HepG2 (cell line): ENCODE measurements around the gene MTHFD1L. TPM values are rescaled to one million over a fixed set of nuclear protein-coding genes. Genes with fewer than 3 reads are reported as not detected.

Experiments used
- DR1 ChIP-seq: sonication (generic); formaldehyde crosslinking; IDR thresholded peaks from 2 replicates; pipeline ENCODE4 v1.8.0; 2021; ENCODE audit warnings: mild to moderate bottlenecking, missing genetic modification reagents, inconsistent platforms
- GFI1 ChIP-seq: sonication (generic); formaldehyde crosslinking; IDR thresholded peaks from 2 replicates; pipeline ENCODE4 v1.5.0; 2020; ENCODE audit warnings: missing genetic modification reagents, mild to moderate bottlenecking, borderline replicate concordance
- POLR2AphosphoS2 ChIP-seq: IDR thresholded peaks from 2 replicates; pipeline ENCODE4 v1.6.1; 2011; ENCODE audit warnings: low read depth, low read length, improper control_type of control experiment
- SKI ChIP-seq: fragments of 450-650 bp; IDR thresholded peaks from one replicate; pipeline ENCODE4 v1.6.1; 2018; ENCODE audit warnings: mild to moderate bottlenecking; ENCODE audit not compliant: partially characterized antibody
- YY1 ChIP-seq: IDR thresholded peaks from 2 replicates; pipeline ENCODE4 v1.6.1; 2011; ENCODE audit warnings: low read length, low read depth, moderate library complexity, mild to moderate bottlenecking; ENCODE audit not compliant: insufficient read depth, insufficient replicate concordance
- ZNF543 ChIP-seq: sonication (generic); formaldehyde crosslinking; IDR thresholded peaks from 2 replicates; pipeline ENCODE4 v1.4.0; 2020; ENCODE audit warnings: mild to moderate bottlenecking, missing genetic modification reagents
- polyA plus RNA-seq, 8 experiments: library from polyadenylated mRNA; depleted of rRNA in 3 of 8; stranded (reverse) in 7 of 8; unstranded in 1 of 8; fragments of >200 nt; fragmentation: Illumina TruSeq in 4 of 8; extraction: Trizol in 4 of 8; gene quantifications; 2 replicates each; pipeline versions ENCODE4 v1.2.1 to v1.2.3, GENCODE V29; 2011 to 2016; ENCODE audit warnings: low read depth in 4 of 8, missing spikeins in 1 of 8, mixed read lengths in 1 of 8; ENCODE audit not compliant: insufficient read depth in 1 of 8
- total RNA-seq, 5 experiments: library from RNA; depleted of rRNA; stranded (reverse); fragments of >200 nt; fragmentation: Illumina TruSeq; extraction: Trizol; gene quantifications; 2 replicates each; pipeline ENCODE4 v1.2.3, GENCODE V29; 2016; ENCODE audit warnings: low read depth in 1 of 5
- TF ChIP-seq, protein P1 (sequence below): sonication (generic); formaldehyde crosslinking; IDR thresholded peaks from 2 replicates; pipeline ENCODE4 v1.5.1; 2020; ENCODE audit warnings: missing genetic modification reagents, mild to moderate bottlenecking, borderline replicate concordance
- TF ChIP-seq, protein P2 (sequence below): sonication (generic); formaldehyde crosslinking; IDR thresholded peaks from one replicate; pipeline ENCODE4 v1.5.1; 2020; ENCODE audit warnings: mild to moderate bottlenecking, missing genetic modification reagents; ENCODE audit errors: not compliant biosample characterization
- TF ChIP-seq, protein P3 (sequence below), 2 experiments: fragments of 450-650 bp in 1 of 2; sonication (generic) in 1 of 2; formaldehyde crosslinking in 1 of 2; IDR thresholded peaks; 2 replicates each; pipeline versions ENCODE4 v1.6.1 to v1.8.0; 2016 to 2022; ENCODE audit warnings: antibody characterized with exemption in 1 of 2, mild to moderate bottlenecking in 1 of 2, missing genetic modification reagents in 1 of 2

Gene MTHFD1L
- total and polyA plus RNA-seq, 2 of the 13 experiments (the other 11 are each of a cell fraction or from before 2014, with no cell fraction given) = 24.0 to 39.6 TPM

DNA sequence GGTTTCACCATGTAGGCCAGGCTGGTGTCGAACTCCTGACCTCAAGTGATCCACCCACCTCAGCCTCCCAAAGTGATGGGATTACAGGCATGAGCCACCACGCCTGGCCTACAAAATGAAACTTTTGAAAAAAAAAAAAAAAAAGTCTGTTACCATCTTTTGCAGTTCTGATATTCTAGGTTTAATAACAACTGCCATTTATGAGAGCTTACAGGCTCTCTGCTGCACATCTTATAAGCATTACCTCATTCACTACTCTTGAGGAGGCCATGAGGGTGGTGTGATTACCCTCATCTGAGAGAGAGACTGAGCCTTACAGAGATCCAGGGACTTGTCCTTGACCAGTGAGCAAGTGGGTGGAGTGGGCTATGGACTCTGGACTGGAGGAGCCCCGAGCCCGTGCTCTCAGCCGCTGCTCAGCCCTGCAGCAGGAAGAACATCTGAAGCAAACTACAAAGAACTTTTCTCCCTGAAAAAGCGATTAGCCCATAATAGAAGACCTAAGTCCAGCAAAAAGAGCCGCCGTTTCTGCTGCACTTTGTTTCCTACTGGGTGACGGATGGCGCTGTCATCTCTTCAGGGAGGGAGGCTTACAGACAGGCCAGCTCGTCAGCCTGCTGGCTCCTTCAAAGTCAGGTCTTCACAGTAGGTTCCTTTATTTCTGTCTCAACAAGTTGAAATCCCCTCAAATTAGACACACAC is 254.5 kb downstream of the MTHFD1L start (continued):
- TF ChIP-seq YY1 (peak; percentile 32), POLR2AphosphoS2 (no peak), DR1 (CRISPR knock-in tag) (no peak), GFI1 (CRISPR knock-in tag) (peak; percentile 87), SKI (peak; percentile 79), ZNF543 (CRISPR knock-in tag) (0 out of 2 replicates have a peak, but pooled peaks have one; percentile 57)
- TF ChIP-seq, protein P1, sequence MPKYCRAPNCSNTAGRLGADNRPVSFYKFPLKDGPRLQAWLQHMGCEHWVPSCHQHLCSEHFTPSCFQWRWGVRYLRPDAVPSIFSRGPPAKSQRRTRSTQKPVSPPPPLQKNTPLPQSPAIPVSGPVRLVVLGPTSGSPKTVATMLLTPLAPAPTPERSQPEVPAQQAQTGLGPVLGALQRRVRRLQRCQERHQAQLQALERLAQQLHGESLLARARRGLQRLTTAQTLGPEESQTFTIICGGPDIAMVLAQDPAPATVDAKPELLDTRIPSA (CRISPR knock-in tag) = no peak
- TF ChIP-seq, protein P2, sequence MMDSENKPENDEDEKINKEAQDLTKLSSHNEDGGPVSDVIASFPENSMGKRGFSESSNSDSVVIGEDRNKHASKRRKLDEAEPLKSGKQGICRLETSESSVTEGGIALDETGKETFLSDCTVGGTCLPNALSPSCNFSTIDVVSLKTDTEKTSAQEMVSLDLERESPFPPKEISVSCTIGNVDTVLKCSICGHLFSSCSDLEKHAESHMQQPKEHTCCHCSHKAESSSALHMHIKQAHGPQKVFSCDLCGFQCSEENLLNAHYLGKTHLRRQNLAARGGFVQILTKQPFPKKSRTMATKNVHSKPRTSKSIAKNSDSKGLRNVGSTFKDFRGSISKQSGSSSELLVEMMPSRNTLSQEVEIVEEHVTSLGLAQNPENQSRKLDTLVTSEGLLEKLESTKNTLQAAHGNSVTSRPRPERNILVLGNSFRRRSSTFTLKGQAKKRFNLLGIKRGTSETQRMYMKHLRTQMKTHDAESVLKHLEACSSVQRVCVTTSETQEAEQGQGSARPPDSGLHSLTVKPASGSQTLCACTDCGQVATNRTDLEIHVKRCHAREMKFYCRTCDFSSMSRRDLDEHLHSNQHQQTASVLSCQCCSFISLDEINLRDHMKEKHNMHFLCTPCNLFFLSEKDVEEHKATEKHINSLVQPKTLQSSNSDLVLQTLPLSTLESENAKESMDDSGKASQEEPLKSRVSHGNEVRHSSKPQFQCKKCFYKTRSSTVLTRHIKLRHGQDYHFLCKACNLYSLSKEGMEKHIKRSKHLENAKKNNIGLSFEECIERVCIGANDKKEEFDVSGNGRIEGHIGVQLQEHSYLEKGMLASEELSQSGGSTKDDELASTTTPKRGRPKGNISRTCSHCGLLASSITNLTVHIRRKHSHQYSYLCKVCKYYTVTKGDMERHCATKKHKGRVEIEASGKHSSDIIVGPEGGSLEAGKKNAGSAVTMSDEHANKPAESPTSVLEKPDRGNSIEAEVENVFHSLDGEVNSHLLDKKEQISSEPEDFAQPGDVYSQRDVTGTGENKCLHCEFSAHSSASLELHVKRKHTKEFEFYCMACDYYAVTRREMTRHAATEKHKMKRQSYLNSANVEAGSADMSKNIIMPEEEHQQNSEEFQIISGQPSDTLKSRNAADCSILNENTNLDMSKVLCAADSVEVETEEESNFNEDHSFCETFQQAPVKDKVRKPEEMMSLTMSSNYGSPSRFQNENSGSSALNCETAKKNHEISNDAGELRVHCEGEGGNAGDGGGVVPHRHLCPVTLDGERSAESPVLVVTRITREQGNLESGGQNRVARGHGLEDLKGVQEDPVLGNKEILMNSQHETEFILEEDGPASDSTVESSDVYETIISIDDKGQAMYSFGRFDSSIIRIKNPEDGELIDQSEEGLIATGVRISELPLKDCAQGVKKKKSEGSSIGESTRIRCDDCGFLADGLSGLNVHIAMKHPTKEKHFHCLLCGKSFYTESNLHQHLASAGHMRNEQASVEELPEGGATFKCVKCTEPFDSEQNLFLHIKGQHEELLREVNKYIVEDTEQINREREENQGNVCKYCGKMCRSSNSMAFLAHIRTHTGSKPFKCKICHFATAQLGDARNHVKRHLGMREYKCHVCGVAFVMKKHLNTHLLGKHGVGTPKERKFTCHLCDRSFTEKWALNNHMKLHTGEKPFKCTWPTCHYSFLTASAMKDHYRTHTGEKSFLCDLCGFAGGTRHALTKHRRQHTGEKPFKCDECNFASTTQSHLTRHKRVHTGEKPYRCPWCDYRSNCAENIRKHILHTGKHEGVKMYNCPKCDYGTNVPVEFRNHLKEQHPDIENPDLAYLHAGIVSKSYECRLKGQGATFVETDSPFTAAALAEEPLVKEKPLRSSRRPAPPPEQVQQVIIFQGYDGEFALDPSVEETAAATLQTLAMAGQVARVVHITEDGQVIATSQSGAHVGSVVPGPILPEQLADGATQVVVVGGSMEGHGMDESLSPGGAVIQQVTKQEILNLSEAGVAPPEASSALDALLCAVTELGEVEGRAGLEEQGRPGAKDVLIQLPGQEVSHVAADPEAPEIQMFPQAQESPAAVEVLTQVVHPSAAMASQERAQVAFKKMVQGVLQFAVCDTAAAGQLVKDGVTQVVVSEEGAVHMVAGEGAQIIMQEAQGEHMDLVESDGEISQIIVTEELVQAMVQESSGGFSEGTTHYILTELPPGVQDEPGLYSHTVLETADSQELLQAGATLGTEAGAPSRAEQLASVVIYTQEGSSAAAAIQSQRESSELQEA (CRISPR knock-in tag) = peak; percentile 27
- TF ChIP-seq, protein P3, sequence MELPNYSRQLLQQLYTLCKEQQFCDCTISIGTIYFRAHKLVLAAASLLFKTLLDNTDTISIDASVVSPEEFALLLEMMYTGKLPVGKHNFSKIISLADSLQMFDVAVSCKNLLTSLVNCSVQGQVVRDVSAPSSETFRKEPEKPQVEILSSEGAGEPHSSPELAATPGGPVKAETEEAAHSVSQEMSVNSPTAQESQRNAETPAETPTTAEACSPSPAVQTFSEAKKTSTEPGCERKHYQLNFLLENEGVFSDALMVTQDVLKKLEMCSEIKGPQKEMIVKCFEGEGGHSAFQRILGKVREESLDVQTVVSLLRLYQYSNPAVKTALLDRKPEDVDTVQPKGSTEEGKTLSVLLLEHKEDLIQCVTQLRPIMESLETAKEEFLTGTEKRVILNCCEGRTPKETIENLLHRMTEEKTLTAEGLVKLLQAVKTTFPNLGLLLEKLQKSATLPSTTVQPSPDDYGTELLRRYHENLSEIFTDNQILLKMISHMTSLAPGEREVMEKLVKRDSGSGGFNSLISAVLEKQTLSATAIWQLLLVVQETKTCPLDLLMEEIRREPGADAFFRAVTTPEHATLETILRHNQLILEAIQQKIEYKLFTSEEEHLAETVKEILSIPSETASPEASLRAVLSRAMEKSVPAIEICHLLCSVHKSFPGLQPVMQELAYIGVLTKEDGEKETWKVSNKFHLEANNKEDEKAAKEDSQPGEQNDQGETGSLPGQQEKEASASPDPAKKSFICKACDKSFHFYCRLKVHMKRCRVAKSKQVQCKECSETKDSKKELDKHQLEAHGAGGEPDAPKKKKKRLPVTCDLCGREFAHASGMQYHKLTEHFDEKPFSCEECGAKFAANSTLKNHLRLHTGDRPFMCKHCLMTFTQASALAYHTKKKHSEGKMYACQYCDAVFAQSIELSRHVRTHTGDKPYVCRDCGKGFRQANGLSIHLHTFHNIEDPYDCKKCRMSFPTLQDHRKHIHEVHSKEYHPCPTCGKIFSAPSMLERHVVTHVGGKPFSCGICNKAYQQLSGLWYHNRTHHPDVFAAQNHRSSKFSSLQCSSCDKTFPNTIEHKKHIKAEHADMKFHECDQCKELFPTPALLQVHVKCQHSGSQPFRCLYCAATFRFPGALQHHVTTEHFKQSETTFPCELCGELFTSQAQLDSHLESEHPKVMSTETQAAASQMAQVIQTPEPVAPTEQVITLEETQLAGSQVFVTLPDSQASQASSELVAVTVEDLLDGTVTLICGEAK (IDR thresholded peaks at IDR 0.05) = no peak
- TF ChIP-seq, protein P3 (CRISPR knock-in tag; IDR thresholded peaks at IDR 0.05) = peak; percentile 62; the same call in 1 of the 2 replicates
